ENCODE measurements around the gene TMEM31.
"Not testable (repeated sequence)": the region's sequence is repeated elsewhere in the genome, so short reads cannot be mapped to it uniquely, and the experiment has no call there.

The TMEM31 gene

GRCh38 chrX:103726477-103726876 lies 15.8 kb downstream of the TMEM31 start:
- no peak for DNase-seq (ENCODE audit: low read depth, low spot score)

- DNase-seq (ENCODE audit: low read depth, low spot score), result peak; percentile 61
These were observed 16.4 kb downstream of the TMEM31 start for GRCh38 chrX:103727115-103727514.

- no peak for DNase-seq (ENCODE audit: low read depth, low spot score)
These were observed 18.3 kb downstream of the TMEM31 start for GRCh38 chrX:103729015-103729414.

- no peak for DNase-seq (ENCODE audit: low read depth, low spot score)
These were observed 19.6 kb downstream of the TMEM31 start for GRCh38 chrX:103730147-103730795.

GRCh38 chrX:103730796-103731493 lies 20.2 kb downstream of the TMEM31 start:
- peak; percentile 73 for DNase-seq (ENCODE audit: low read depth, low spot score)

- DNase-seq (ENCODE audit: low read depth, low spot score), result no peak
These were observed 22.3 kb downstream of the TMEM31 start for GRCh38 chrX:103733017-103733416.

GRCh38 chrX:103734125-103734760 lies 23.5 kb downstream of the TMEM31 start:
- no peak for DNase-seq (ENCODE audit: low read depth, low spot score)

GRCh38 chrX:103737696-103738095 lies 27.0 kb downstream of the TMEM31 start:
- no peak for DNase-seq (ENCODE audit: low read depth, low spot score)

- no peak for DNase-seq (ENCODE audit: low read depth, low spot score)
These were observed 28.7 kb downstream of the TMEM31 start for GRCh38 chrX:103739421-103739820.

- DNase-seq (ENCODE audit: low read depth, low spot score), result peak; percentile 59
These were observed 31.2 kb downstream of the TMEM31 start for GRCh38 chrX:103741879-103742278.

- DNase-seq (ENCODE audit: low read depth, low spot score), result peak; percentile 79
These were observed 31.6 kb downstream of the TMEM31 start for GRCh38 chrX:103742339-103742738.

- no peak for DNase-seq (ENCODE audit: low read depth, low spot score)
These were observed 36.5 kb downstream of the TMEM31 start for GRCh38 chrX:103747163-103747562.

GRCh38 chrX:103754401-103754800 lies 43.7 kb downstream of the TMEM31 start:
- DNase-seq (ENCODE audit: low read depth, low spot score), result peak; percentile 88

GRCh38 chrX:103756736-103757135 lies 46.0 kb downstream of the TMEM31 start:
- no peak for DNase-seq (ENCODE audit: low read depth, low spot score)

- DNase-seq (ENCODE audit: low read depth, low spot score), result no peak
These were observed 47.8 kb downstream of the TMEM31 start for GRCh38 chrX:103758555-103758954.

GRCh38 chrX:103763541-103763940 lies 52.8 kb downstream of the TMEM31 start:
- not testable (repeated sequence) for DNase-seq (ENCODE audit: low read depth, low spot score)

All from ELF-1 (cell line).